ENCODE measurements around the gene TMEM164.

The TMEM164 gene

DNA sequence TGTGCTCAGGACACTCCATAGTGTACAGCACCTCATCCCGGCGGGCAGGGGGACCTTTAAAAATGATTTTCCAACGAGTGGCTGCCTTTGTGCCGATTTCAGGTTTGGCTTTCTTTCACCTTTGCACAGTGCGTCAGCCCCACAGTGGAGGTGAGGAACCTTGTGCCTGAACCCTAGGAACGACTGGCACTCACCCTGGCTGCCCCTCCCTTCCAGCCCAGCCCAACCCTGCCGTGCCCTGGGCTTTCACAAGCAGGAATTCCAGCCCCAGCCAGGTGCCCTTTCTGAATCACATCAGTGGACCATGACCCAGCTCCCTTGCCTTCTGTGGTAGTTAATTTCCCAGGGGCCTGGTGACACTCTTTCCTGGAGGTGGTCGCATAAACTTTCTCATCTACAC lies 1.3 kb downstream of the TMEM164 start:
- no peak for DNase-seq

DNA sequence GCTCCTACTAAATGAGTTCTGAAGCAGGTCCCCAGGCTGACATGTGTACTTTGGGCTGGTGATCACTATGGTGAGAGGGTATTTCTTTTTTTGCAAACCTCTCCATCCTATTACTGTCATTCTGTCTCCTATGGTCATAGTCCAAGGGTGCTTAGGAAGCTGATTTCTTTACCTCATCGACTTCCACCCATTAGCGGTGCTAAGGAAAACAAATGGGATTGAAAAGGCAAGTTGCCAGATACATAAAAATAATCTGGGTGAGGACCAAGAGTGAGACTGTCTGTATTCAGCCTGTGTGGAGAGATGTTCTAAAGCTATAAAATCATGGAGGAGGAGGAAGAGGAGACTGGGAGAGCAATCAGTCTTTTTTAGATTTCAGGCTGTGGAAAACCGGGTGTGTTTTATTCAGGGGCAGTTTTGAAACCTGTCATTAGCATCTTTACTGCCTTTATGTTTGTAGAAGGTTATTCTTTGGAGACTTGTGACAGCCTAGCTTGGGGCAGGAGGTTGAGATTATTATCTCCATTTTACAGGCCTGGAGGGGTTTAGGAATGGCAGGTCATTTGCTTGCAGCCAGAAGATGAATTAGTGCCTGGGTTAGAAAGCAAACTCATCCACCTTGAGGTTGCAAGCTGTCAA lies 1.9 kb downstream of the TMEM164 start:
- no peak for DNase-seq

DNA sequence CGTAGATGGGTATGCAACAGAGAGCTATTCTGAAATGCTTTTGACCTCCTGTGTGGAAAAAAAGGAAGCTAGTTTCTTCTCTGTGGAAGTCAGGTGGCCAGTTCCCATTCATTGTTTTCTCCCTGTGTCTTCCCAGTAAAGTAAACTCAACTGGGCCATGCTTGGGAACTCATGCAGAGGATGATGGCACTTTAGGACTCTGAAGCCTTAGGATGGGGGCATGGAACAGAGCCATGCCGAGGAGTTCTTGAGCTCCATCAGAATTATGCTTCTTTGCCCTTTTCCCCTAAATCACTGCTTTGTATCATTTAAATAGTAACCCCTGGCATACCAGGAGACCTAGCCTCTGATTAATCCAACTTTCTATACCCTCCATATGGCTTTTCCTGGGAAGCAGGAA lies 3.2 kb downstream of the TMEM164 start:
- no peak for DNase-seq

DNA sequence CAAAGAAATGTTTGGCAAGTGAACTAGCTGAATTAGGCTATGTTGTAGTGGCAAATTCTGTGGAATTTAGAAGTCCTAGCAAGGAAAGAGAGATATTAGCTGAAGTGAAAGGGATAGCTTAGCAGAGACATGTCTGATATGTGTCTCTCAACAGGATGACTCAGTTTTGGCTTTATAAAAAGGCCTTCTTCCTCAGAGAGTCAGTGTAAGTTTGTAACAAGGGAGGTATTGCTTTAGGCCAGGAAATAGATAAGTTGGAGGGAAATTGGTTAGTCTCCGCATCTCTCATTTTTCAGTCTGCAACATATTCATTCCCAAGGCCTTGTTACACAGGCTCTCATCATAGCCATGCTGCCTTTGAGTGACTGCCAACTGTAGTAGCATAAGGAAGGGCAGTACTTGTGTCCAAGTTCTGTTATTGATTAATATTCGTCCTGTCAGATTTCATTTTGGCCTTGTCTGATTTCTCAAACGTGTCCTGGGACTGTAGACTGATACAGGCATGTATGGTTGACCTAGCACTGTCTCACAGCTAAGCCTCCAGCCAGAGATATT lies 4.0 kb downstream of the TMEM164 start:
- DNase-seq = no peak

DNA sequence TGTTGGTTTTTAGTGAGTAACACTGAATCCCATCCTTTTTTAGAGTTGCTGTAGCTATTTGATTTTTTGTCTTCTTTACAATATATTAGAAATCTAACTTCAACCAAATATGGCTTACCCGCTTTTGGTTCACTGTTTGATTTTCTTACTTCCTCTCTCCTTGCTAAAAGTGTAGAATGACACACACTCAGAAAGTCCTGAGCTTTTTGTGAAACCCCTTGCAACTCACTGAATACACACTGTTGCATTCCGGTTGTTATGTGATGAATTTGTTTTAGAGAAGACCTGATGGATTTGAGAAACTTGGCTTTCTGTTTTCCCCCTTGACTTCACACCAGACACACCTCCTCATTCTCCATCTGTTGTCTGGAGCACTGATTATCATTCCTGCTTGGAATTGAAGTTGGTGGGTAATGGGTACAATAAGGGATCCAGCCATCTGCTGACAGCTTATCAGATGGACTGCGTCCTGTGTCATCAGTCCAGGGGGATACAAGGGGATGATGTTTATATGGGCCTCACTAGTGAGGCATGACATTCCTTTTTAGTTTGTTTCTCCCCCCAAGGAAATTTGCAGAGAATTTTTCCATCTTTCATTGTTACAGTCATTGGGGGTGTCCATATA lies 5.2 kb downstream of the TMEM164 start:
- no peak for DNase-seq

DNA sequence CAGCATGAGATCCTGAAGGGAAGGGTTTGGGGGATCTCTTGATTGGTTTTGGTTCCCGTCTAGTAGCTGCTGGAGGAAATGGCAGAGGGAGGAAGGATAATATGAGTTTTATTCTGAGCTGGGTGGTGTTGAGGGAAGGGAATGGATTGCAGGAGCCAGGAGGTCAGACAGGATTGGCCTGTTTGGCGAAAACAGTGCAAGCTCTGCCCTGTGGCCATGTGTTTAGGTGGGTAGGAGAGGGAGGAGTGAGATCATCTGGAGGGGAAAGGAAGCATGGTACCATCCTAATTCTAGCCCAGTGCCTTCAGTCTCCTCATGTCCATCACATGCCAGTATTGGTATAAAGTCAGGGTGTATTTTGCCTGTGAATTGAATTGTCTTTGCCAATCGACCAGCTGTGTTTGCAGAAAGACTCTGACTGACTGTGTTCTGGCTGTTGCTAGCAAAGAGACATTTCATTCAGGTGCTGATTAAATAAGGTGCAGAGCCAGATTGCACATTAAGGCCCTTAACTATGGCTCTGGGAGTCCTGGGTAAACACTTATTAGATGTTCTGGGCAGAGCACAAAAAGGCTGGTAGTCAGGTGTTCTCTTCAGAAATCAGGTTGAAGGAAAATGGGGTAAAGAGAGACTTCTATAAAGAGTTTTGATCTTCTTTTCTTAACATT lies 10.0 kb downstream of the TMEM164 start:
- no peak for DNase-seq

DNA sequence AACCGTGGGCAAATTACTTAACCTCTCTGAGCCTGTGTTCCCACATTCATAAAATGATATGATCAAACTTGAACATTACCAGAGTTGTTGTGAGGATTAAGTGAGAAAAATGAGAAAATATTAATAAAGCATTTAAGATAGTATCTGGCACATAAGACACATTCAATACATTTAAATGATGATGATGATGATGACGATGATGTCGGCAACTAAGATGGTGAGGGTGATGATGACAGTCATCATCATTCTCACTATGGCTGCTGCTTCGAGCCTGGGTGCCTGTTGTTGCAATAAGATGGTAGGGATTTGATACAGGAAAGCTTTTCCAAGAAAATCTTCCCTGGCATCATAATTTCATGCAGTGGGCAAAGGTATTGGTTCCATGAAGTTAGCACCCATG lies 11.1 kb downstream of the TMEM164 start:
- no peak for DNase-seq

DNA sequence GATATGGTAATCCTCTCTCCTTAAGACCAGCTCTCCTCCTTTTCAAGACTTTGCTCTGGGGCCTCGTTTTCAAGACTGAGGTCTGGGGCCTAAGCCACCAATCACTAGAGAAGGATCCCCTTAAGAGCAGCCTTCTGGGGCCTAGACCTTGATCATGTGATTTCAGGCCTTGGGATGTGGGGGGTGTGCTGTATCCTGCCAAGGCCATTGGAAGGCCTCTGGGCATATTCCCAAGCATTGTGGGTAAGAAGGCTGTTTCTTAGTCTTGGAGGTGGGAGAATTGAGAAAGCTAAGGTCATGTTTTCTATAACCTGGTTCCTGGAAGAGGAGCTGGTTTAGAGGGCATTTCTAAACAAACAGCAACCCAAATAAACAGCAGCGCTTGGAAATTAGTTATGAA lies 12.1 kb downstream of the TMEM164 start:
- DNase-seq = no peak

DNA sequence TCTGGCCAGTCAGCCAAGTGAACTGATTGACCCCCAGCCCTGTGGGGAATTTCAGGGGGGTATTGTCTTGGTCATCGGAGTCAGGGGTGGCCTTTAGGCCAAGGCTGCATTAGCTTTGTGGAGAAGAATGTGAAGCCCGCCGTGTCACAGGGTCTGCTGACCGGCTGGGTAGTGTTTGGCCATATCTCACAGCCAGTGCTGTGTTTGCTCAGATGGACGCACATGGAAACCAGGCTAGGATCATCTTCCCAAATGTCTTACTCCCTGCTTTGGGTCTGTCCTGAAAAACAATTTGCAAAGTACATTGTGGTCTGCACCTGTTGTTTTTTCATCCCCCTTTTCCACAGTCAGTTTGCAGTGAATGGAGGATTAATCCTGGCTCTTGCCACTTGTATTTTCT lies 13.0 kb downstream of the TMEM164 start:
- DNase-seq = no peak

DNA sequence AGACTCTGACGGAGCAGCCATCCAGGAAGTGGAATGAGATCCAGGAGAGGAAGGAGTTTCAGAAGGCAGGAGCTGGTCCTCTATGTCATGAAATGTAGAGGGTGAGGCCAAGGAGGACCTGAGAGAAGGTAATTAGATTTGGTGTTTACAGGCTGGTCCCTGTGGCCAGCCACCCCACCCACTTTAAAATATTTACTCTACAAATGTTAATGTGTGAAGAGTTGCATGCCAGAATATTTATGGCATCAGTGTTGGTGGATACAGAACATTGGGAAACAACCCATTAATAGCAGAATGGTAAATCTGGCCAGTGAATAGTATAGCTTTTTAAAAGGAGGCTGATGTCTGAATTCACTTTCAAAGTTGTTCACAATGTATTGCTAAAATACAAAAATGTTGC lies 17.6 kb downstream of the TMEM164 start:
- no peak for DNase-seq

DNA sequence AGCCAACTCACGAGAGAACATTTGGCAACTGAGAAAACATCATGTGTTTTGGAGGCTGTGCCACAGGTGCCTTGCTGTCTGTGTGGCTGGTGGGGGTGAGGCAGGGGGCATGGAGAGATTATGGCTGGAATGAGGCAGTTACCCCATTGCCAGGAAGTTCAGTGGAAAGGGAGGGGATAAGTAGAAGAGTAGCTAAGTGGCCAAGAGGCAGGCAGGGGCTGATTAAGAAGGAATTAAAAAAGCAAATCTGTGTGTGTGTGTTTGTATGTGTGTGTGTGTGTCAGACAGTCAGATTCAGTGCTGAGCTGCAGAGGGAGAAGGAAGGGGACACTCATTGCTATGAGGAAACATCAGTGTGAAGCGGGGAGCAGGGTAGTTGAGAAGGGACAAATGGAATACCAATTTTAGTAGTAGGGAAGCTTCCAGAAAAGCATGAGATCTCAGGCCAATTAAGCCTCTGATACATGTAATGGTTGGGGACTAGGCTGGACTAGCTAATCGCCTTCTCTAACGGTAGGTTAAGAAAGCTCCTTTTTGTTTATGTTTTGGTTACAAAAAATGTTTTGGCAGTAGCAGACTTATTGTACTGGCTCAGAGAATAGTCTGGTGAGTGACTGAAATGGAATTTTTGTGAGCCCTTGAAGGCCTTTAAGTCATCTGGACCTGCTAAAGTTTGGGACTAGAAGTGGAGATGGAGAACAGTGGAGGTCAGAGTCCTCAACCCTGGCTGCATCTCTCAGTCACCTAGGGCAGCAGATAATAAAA lies 18.5 kb downstream of the TMEM164 start:
- DNase-seq = no peak

DNA sequence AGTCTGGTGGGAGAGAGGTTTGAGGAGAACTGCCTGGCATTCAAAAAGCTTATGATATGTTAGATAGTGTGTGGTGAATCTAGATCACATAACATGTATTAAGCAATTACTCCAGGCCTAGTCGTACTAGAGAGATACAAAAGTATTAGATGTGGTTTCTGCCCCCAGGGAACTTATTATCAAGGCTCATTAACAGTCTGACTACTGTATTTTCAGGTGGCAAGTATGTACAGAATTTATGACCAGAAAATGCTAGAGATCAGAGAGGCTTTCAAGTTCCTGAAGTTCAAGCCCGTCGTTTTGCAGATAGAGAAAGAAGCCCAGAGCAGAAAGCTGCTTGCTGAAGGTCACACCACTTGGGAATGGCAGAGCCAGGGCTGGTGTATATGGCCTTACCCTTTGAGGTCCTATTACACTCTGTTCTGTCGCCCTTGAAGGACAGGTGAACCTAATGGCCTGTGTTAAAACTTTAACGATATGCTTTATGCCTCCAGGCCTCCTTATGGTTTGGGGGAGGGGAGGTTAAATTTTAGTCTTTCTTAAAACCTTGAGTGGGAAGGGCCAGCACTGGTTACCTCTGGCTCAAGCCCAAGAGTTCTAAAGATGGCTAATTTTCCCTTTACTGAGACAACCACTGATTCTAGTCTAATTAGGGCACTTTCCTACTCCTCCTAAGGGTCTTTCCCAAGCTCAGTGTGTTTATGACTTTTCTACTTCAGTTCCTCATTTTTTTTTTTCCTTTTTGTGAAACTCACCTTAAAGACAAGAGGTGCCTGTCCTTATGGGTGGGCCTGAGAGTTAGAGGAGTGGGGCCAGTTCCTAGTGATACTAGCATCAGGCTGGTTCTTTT lies 19.9 kb downstream of the TMEM164 start:
- DNase-seq = no peak

DNA sequence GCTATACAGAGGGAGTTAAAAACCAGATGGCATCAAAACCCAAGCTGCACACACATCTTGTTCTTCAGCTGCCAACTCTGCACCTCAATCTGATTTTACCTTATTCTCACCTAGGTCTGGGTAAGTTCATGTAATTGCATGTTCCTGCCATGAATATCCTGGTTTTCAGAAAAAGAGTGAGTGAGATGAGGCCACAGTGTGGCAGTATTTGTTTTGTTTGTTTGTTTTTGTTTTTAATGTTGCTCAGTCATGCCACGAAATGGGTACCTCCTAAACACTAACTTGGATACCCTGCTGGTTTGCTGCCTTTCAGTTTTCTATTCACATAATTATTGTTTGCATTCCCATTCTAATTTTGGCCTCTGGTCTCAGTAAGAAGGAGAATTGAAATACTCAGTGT lies 22.5 kb downstream of the TMEM164 start:
- no peak for DNase-seq

DNA sequence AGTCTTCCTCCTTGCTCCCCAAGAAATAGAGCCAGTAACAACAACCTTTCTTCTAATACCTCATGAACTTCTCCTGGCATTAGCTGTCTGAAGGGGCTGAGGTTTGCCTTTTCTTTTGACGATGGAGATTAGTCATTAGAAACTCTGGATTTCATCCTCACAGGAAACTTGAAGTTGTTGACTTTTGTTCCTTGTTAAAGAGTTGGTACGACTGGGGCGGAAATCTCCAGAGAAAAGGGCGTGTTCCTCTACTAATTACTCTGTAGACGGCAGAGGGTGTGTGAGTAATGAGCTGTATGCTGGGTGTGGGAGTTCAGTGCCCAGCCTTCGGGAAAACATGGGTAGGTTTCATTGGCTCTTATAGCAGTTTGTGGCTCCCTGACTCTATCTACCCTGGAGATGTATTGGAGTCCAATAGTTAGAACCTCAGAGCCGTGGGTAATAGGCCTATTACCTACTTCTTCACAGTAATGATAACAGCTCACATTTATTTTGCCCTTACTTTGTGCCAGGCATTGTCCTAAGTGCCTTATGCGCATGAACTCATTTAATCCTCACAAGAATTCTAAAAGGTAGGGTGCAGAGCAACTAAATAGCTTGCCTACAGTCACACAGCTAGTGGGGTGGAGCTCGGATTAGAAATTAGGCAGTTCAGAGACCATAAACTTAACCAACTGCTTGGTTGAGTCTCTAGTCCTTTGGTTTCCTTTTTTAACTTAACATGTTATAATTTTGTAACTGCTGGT lies 23.4 kb downstream of the TMEM164 start:
- no peak for DNase-seq

DNA sequence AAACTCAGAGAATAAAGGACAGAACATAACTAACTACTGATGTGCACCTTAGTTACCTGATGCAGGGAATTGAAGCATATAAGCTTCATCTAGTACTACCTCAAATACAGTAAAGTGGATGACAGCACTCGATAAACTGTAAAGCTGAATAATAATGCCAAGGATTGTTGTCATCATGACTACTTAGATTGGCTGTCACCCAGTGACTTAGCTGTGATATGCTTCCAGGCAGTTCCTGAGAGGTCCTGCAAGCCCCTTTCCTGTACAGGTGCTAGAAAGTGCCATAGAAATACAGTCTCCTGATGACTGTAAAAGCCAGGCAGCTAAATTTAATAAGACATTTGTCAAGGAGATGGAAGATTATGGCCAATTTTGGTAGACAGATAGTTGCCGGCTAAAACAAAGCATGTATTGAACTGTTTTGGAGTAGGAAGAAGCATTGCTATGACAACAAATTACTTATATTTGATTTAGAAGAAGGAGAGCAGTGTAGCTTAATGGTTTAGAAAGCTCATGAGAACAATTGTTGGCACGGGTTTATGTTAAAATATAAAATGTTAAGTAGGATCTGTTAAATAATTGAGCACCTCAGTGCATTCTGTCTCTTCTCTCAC lies 29.7 kb downstream of the TMEM164 start:
- DNase-seq = no peak

DNA sequence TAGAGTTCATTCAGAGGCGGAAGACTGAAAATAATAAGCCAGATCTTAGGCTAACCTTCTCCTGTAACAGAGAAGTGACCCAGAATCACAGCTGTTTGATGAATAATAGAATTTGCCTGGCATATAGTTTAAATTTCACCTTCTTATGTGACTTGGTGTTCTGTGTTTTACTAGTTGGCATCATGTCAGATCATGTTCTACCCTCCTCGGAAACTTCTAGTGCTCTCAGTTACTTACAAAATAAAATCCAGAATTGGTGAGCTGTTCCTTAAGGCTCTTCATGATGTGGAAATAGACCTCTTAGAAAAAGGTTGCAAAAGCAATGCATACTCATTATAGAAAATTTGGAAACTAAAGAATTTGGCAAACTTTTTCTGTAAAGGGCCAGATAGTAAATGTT lies 31.1 kb downstream of the TMEM164 start:
- no peak for DNase-seq

DNA sequence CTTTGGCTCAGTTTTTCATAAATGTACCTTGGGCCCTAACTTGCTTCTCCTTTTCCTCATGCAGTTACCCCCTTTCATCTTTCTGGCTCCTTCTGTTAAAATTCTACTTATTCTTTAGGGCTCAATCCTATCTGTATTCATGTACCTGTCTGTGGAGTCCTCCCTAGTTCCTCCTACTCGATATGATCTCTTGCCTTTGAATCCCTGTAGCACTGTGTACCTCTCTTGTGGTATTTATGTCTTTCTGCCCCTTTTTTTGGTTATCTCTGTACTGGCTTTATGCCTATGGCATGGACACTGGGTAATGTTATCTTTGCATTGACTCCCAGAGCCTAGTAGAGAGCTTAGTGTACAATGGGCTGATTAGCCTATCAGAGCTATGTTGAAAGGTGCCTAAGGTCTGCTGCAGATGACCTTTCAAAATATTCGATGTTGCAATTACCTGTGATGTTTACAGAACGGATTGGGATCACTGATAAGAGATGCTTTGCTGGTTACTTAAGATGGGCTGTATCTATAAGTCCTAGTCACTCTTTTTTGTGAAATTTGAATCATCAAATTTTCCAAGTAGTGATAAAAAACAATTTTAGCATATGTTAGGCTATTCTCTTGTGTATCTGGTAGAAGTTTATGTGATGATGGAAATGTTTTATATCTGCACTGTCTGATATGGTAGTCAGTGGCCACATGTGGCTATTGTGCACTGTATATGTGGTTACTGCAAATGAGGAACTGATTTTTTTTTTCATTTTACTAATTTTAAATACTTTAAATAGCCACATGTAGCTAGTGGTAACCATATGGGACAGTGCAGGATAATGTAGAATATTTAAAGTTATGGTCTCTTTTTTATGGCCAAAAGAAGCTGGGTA lies 33.5 kb downstream of the TMEM164 start:
- DNase-seq = no peak

DNA sequence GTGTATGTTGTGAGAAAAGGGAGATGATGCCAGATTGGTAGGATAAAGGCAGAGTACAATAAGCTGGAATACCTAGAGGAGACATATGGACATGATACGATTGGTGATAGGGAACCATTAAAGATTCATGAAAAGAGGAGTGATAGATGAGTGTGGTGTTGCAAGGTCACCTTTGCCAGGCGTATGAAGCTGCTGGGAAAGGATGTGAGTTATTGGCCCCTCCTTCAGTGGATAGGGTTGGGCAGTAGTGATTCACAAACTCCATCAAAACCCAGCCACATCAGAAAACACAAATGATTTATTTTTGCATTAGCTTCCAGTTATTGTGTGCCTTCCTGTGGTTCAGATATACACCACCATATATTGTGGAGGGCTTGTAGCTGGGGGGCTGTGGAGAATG lies 34.3 kb downstream of the TMEM164 start:
- no peak for DNase-seq

DNA sequence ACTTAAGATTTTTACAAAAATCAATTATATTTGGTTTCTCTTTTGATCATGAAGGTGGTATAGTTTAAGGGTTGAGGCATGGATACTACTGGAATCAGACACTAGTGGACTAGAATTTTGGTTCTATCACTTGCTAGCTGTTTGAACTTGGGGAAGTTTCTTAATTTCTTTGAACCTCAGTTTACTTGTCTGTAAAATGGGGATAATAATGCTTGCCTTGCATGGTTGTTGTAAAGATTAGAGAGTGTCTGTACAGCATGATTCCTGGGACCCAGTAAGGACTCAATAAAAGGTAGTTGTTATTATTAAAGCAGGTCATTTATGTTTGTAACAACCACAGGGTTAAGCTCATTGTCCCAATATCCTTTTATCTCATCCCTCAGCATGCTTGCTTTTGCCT lies 36.0 kb downstream of the TMEM164 start:
- DNase-seq = no peak

DNA sequence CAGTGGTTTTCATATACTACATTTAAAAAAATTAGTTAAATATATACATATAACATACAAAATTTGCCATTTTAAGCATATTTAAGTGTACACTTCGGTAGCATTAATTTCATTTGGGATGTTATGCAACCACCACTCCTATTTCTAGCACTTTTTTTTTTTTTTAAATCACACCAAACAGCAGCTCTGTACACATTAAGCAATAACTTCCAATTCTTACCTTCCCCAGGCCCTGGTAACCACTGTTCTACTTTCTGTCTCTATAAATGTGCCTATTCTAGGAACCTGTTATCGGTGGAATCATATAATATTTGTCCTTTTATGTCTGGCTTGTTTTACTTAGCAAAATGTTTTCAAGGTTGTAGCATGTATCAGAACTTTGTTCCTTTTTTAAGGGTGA lies 39.1 kb downstream of the TMEM164 start:
- DNase-seq = no peak
